Stomach (tissue), 4 donors: ENCODE data around the gene CDC16.

Source experiments
- CTCF ChIP-seq, 7 experiments: fragments of 450-650 bp in 4 of 7; fragments of 200-600 bp in 3 of 7; sonication (generic) in 3 of 7; IDR thresholded peaks; one replicate each; pipeline ENCODE4 v1.5.1; 2016 to 2019; ENCODE audit warnings: antibody characterized with exemption in 7 of 7, control low read depth in 2 of 7, mild to moderate bottlenecking in 1 of 7
- EP300 ChIP-seq: sonication (generic); formaldehyde crosslinking; IDR thresholded peaks from one replicate; pipeline ENCODE4 v1.6.1; 2017; ENCODE audit warnings: antibody characterized with exemption
- POLR2A ChIP-seq, 4 donors: fragments of 450-650 bp; IDR thresholded peaks; one replicate each; pipeline ENCODE4 v1.6.1; 2016; ENCODE audit warnings: antibody characterized with exemption in 4 of 4, control low read depth in 2 of 4, mild to moderate bottlenecking in 1 of 4, moderate library complexity in 1 of 4
- POLR2AphosphoS5 ChIP-seq, 3 donors: sonication (generic); formaldehyde crosslinking; IDR thresholded peaks; one replicate each; pipeline ENCODE4 v1.6.1; 2016; ENCODE audit warnings: antibody characterized with exemption in 3 of 3

DNA sequence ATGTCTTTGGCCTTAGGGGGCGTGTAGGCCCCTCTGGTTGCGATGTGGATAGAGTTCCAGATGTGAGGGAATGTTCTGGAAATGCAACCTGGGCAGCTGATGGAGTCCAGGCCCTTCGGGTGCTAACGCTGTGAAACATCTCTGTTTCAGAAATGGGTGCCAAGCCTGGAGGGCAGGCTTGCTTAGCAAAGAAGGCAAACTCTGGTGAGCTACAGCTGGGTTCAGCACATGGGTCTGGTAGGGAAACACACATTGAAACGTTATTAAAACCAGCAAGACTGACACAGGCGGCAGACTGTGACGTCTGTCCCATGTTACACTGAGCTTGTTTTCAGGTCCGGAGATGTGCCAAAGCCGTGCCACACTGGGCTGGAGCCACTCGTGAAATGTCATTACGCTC, 8.6 kb upstream of the CDC16 start:
- TF ChIP-seq POLR2A (IDR thresholded peaks at IDR 0.05), result no peak
- no peak for TF ChIP-seq CTCF (IDR thresholded peaks at IDR 0.05)
- no peak for TF ChIP-seq POLR2AphosphoS5 (IDR thresholded peaks at IDR 0.05)
- no peak for TF ChIP-seq EP300
